ENCODE results near the gene SRGAP2C.
"Not testable (repeated sequence)": the region's sequence is repeated elsewhere in the genome, so short reads cannot be mapped to it uniquely, and the experiment has no call there.

Gene SRGAP2C

DNA sequence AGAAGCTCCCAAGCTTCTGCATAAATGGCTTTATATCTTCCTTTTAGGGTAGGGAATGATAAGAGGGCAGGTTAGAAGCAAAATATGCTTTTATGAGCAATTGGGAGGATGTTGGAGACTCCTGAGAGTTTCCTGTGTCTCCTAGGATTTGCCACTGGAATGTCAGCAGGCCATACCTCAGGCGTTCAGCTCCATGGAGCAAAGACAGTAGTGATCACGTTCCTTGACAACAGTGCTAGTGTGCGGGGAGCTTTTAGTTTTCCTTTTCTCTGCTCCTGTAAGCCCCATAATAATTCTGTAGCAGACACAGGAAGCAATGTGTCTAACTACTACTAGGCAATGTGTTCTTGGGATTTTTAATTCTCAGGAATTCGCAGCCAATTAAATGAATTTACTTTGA is 113.8 kb downstream of the SRGAP2C start:
- H4K20me1 ChIP-seq (ENCODE audit: low read depth, low read length); H2AFZ ChIP-seq (ENCODE audit: low read depth, low read length, severe bottlenecking); H3K4me3 ChIP-seq (ENCODE audit: insufficient read depth, low read length, poor library complexity, severe bottlenecking); H3K9ac ChIP-seq (ENCODE audit: low read length); H3K27me3 ChIP-seq (ENCODE audit: low read length); H3K9me3 ChIP-seq (ENCODE audit: insufficient read depth, low read length); H3K27ac ChIP-seq (ENCODE audit: low read depth, low read length); H3K79me2 ChIP-seq (ENCODE audit: insufficient read depth, low read length); H3K4me2 ChIP-seq (ENCODE audit: low read depth, low read length, poor library complexity, severe bottlenecking); H3K36me3 ChIP-seq (ENCODE audit: low read length); H3F3A ChIP-seq (ENCODE audit: insufficient read depth); H3K9me2 ChIP-seq (replicated peaks; ENCODE audit: insufficient read depth, low read length): not testable (repeated sequence)

GRCh38 chr1:121299514-121300149 is 114.9 kb downstream of the SRGAP2C start:
- not testable (repeated sequence) for H3K9ac ChIP-seq (ENCODE audit: low read length); H3F3A ChIP-seq (ENCODE audit: insufficient read depth); H3K27ac ChIP-seq (ENCODE audit: low read depth, low read length); H2AFZ ChIP-seq (ENCODE audit: low read depth, low read length, severe bottlenecking); H3K4me3 ChIP-seq (ENCODE audit: insufficient read depth, low read length, poor library complexity, severe bottlenecking); H3K36me3 ChIP-seq (ENCODE audit: low read length); H3K9me2 ChIP-seq (replicated peaks; ENCODE audit: insufficient read depth, low read length); H3K27me3 ChIP-seq (ENCODE audit: low read length); H3K4me2 ChIP-seq (ENCODE audit: low read depth, low read length, poor library complexity, severe bottlenecking); H3K79me2 ChIP-seq (ENCODE audit: insufficient read depth, low read length); H4K20me1 ChIP-seq (ENCODE audit: low read depth, low read length); H3K9me3 ChIP-seq (ENCODE audit: insufficient read depth, low read length)

DNA sequence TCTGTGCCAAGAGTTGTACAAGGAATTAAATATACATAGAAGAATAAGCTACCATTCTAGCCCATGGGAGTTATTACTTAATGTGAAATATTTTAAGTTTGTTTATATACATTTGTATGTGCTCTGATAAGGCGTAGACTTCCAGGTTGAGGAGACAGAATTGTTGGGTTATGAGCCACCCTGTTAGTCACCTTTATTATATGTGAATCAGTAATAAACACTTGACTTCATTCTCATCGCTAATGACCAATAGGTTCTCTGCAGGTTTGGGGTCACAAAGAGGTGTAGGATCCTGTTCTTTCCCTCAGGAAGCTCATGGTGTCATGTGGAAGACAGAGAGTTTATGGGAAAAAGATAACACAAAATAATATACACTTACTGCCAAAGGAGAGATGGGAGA is 117.1 kb downstream of the SRGAP2C start:
- H2AFZ ChIP-seq (ENCODE audit: low read depth, low read length, severe bottlenecking); H3K79me2 ChIP-seq (ENCODE audit: insufficient read depth, low read length); H3K9me2 ChIP-seq (replicated peaks; ENCODE audit: insufficient read depth, low read length); H3K36me3 ChIP-seq (ENCODE audit: low read length); H3K4me2 ChIP-seq (ENCODE audit: low read depth, low read length, poor library complexity, severe bottlenecking); H3K4me3 ChIP-seq (ENCODE audit: insufficient read depth, low read length, poor library complexity, severe bottlenecking); H3K27ac ChIP-seq (ENCODE audit: low read depth, low read length); H4K20me1 ChIP-seq (ENCODE audit: low read depth, low read length); H3F3A ChIP-seq (ENCODE audit: insufficient read depth); H3K9ac ChIP-seq (ENCODE audit: low read length); H3K9me3 ChIP-seq (ENCODE audit: insufficient read depth, low read length); H3K27me3 ChIP-seq (ENCODE audit: low read length): not testable (repeated sequence)

- not testable (repeated sequence) for H3K9me2 ChIP-seq (replicated peaks; ENCODE audit: insufficient read depth, low read length); H3K27ac ChIP-seq (ENCODE audit: low read depth, low read length); H3K79me2 ChIP-seq (ENCODE audit: insufficient read depth, low read length); H3K4me3 ChIP-seq (ENCODE audit: insufficient read depth, low read length, poor library complexity, severe bottlenecking); H4K20me1 ChIP-seq (ENCODE audit: low read depth, low read length); H3K36me3 ChIP-seq (ENCODE audit: low read length); H3K4me2 ChIP-seq (ENCODE audit: low read depth, low read length, poor library complexity, severe bottlenecking); H3F3A ChIP-seq (ENCODE audit: insufficient read depth); H3K9ac ChIP-seq (ENCODE audit: low read length); H3K9me3 ChIP-seq (ENCODE audit: insufficient read depth, low read length); H2AFZ ChIP-seq (ENCODE audit: low read depth, low read length, severe bottlenecking); H3K27me3 ChIP-seq (ENCODE audit: low read length)
Observed at GRCh38 chr1:121307759-121308158, 123.0 kb downstream of the SRGAP2C start.

DNA sequence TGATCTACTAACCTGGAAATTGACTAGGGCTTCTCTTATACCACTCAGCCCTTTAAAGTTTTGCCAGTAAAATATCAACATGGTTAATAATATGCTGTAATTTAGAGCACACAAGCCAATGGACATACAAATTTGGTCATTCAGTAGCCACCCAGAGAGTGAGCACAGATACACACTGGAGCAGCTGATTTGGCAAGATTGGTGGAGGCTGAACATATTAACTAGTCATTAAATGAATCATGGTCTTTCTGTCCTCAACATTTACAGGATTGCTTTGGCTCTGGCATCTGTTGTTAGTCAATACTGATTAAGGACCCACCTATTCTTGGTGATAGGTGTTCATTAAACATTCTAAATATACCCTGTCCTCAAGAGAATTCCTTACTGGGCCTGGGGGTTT is 130.7 kb downstream of the SRGAP2C start:
- not testable (repeated sequence) for H3K9me3 ChIP-seq (ENCODE audit: insufficient read depth, low read length)

GRCh38 chr1:121316081-121316480 is 131.3 kb downstream of the SRGAP2C start:
- H3K9me3 ChIP-seq (ENCODE audit: insufficient read depth, low read length); H3K4me3 ChIP-seq (ENCODE audit: insufficient read depth, low read length, poor library complexity, severe bottlenecking); H3K36me3 ChIP-seq (ENCODE audit: low read length); H3K9me2 ChIP-seq (replicated peaks; ENCODE audit: insufficient read depth, low read length); H3K79me2 ChIP-seq (ENCODE audit: insufficient read depth, low read length); H3K27ac ChIP-seq (ENCODE audit: low read depth, low read length); H3K27me3 ChIP-seq (ENCODE audit: low read length); H3K9ac ChIP-seq (ENCODE audit: low read length); H3K4me2 ChIP-seq (ENCODE audit: low read depth, low read length, poor library complexity, severe bottlenecking); H4K20me1 ChIP-seq (ENCODE audit: low read depth, low read length); H2AFZ ChIP-seq (ENCODE audit: low read depth, low read length, severe bottlenecking); H3F3A ChIP-seq (ENCODE audit: insufficient read depth): not testable (repeated sequence)

More for the DNA sequence above, 130.7 kb downstream of the SRGAP2C start:
- H4K20me1 ChIP-seq (ENCODE audit: low read depth, low read length); H3F3A ChIP-seq (ENCODE audit: insufficient read depth); H3K4me2 ChIP-seq (ENCODE audit: low read depth, low read length, poor library complexity, severe bottlenecking); H3K9ac ChIP-seq (ENCODE audit: low read length); H3K4me3 ChIP-seq (ENCODE audit: insufficient read depth, low read length, poor library complexity, severe bottlenecking); H3K27me3 ChIP-seq (ENCODE audit: low read length); H3K36me3 ChIP-seq (ENCODE audit: low read length); H3K27ac ChIP-seq (ENCODE audit: low read depth, low read length); H3K9me2 ChIP-seq (replicated peaks; ENCODE audit: insufficient read depth, low read length); H3K79me2 ChIP-seq (ENCODE audit: insufficient read depth, low read length); H2AFZ ChIP-seq (ENCODE audit: low read depth, low read length, severe bottlenecking): not testable (repeated sequence)

- not testable (repeated sequence) for H3K9me2 ChIP-seq (replicated peaks; ENCODE audit: insufficient read depth, low read length); H4K20me1 ChIP-seq (ENCODE audit: low read depth, low read length); H3K27me3 ChIP-seq (ENCODE audit: low read length); H3K4me2 ChIP-seq (ENCODE audit: low read depth, low read length, poor library complexity, severe bottlenecking); H2AFZ ChIP-seq (ENCODE audit: low read depth, low read length, severe bottlenecking); H3K4me3 ChIP-seq (ENCODE audit: insufficient read depth, low read length, poor library complexity, severe bottlenecking); H3K9ac ChIP-seq (ENCODE audit: low read length); H3K27ac ChIP-seq (ENCODE audit: low read depth, low read length); H3K79me2 ChIP-seq (ENCODE audit: insufficient read depth, low read length); H3K36me3 ChIP-seq (ENCODE audit: low read length); H3K9me3 ChIP-seq (ENCODE audit: insufficient read depth, low read length); H3F3A ChIP-seq (ENCODE audit: insufficient read depth)
Observed at GRCh38 chr1:121317491-121318468, 133.0 kb downstream of the SRGAP2C start.

DNA sequence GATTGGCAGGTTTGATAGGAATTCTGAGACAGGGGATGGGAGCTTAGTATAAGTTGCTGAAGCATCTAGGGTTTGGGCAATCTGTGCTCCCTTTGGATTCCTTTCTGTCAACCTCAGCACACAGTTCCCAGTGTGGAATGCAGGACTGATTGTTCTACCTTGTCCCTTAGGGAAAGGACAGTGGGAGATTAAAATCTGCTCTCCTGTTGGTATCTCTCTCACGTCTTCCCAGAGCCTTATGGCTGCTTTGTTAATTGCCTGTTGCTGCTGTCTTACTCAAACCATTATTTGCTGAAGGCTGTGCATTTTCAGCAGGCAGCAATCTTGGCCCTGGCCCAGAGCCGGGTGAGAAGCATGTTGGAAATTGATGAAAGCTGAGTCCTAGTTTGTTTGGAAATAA is 133.9 kb downstream of the SRGAP2C start:
- H3F3A ChIP-seq (ENCODE audit: insufficient read depth); H2AFZ ChIP-seq (ENCODE audit: low read depth, low read length, severe bottlenecking); H3K27ac ChIP-seq (ENCODE audit: low read depth, low read length); H3K79me2 ChIP-seq (ENCODE audit: insufficient read depth, low read length); H3K9me2 ChIP-seq (replicated peaks; ENCODE audit: insufficient read depth, low read length); H3K36me3 ChIP-seq (ENCODE audit: low read length); H3K4me2 ChIP-seq (ENCODE audit: low read depth, low read length, poor library complexity, severe bottlenecking); H3K9me3 ChIP-seq (ENCODE audit: insufficient read depth, low read length); H3K27me3 ChIP-seq (ENCODE audit: low read length); H3K9ac ChIP-seq (ENCODE audit: low read length); H3K4me3 ChIP-seq (ENCODE audit: insufficient read depth, low read length, poor library complexity, severe bottlenecking); H4K20me1 ChIP-seq (ENCODE audit: low read depth, low read length): not testable (repeated sequence)

Data from SU-DHL-6 (cell line).